GM23338 (cell line): Measurements from ENCODE around the gene MPRIP. TPM values are rescaled to one million over a fixed set of nuclear protein-coding genes. Genes with fewer than 3 reads are reported as not detected.

ENCODE experiments used
- ATAC-seq: fragments of 200-7000 bp; cut with Tn5 transposase; 3 replicates; pipeline ENCODE4 v1.9.1; 2020
- DNase-seq: peaks from one replicate; pipeline ENCODE4 v3.0.0-alpha.2; 2015; ENCODE audit warnings: low spot score
- H2AFZ ChIP-seq: fragments of 200-600 bp; sonication (generic); 2 replicates; pipeline ENCODE4 v1.8.0; 2016; ENCODE audit warnings: antibody characterized with exemption, mild to moderate bottlenecking, moderate library complexity
- H3F3A ChIP-seq: fragments of 200-600 bp; sonication (generic); replicated peaks from 2 replicates; pipeline ENCODE4 v1.8.0; 2017; ENCODE audit warnings: antibody characterized with exemption, mixed run types, low read depth
- H3K27ac ChIP-seq: fragments of 200-600 bp; sonication (generic); 2 replicates; pipeline ENCODE4 v1.6.1; 2016; ENCODE audit warnings: low read depth
- H3K27me3 ChIP-seq: fragments of 200-600 bp; sonication (generic); 2 replicates; pipeline ENCODE4 v1.8.0; 2016; ENCODE audit warnings: mild to moderate bottlenecking, mixed run types, moderate library complexity; ENCODE audit not compliant: insufficient read depth
- H3K36me3 ChIP-seq: fragments of 200-600 bp; sonication (generic); 2 replicates; pipeline ENCODE4 v1.8.0; 2016; ENCODE audit warnings: mild to moderate bottlenecking; ENCODE audit not compliant: insufficient read depth
- H3K4me1 ChIP-seq: fragments of 200-600 bp; sonication (generic); 2 replicates; pipeline ENCODE4 v1.8.0; 2016; ENCODE audit warnings: mild to moderate bottlenecking, moderate library complexity; ENCODE audit not compliant: insufficient read depth
- H3K4me2 ChIP-seq: fragments of 200-600 bp; sonication (generic); 2 replicates; pipeline ENCODE4 v1.7.1; 2017; ENCODE audit warnings: mixed run types
- H3K4me3 ChIP-seq: fragments of 200-600 bp; sonication (generic); 2 replicates; pipeline ENCODE4 v1.6.1; 2016; ENCODE audit warnings: mixed run types
- H3K79me2 ChIP-seq: fragments of 200-600 bp; sonication (generic); replicated peaks from 2 replicates; pipeline ENCODE4 v1.8.0; 2017; ENCODE audit warnings: mild to moderate bottlenecking; ENCODE audit not compliant: insufficient read depth
- H3K9me2 ChIP-seq: fragments of 200-600 bp; sonication (generic); 2 replicates; pipeline ENCODE4 v1.8.0; 2017; ENCODE audit not compliant: insufficient read depth
- H4K20me1 ChIP-seq: fragments of 200-600 bp; sonication (generic); replicated peaks from 2 replicates; pipeline ENCODE4 v1.8.0; 2017; ENCODE audit warnings: mild to moderate bottlenecking; ENCODE audit not compliant: insufficient read depth
- H3K27ac Mint-ChIP-seq: 2 replicates; pipeline ENCODE4 v1.8.0; 2020; ENCODE audit warnings: inconsistent platforms, mild to moderate bottlenecking, moderate library complexity, mixed read lengths
- H3K27me3 Mint-ChIP-seq: 3 replicates; pipeline ENCODE4 v1.8.0; 2022; ENCODE audit warnings: low read depth, mild to moderate bottlenecking, moderate library complexity, mixed read lengths, inconsistent platforms; ENCODE audit not compliant: insufficient read depth, poor library complexity
- H3K36me3 Mint-ChIP-seq: 3 replicates; pipeline ENCODE4 v1.8.0; 2021; ENCODE audit warnings: low read depth, mild to moderate bottlenecking, inconsistent platforms, moderate library complexity, mixed read lengths
- H3K4me1 Mint-ChIP-seq: 3 replicates; pipeline ENCODE4 v1.8.0; 2020; ENCODE audit warnings: mild to moderate bottlenecking, inconsistent platforms, mixed read lengths
- H3K4me3 Mint-ChIP-seq: 3 replicates; pipeline ENCODE4 v1.8.0; 2021; ENCODE audit warnings: moderate library complexity, mild to moderate bottlenecking, inconsistent platforms, mixed read lengths
- H3K9me3 Mint-ChIP-seq: 3 replicates; pipeline ENCODE4 v1.8.0; 2020; ENCODE audit warnings: moderate library complexity, mild to moderate bottlenecking, inconsistent platforms, mixed read lengths
- CREB1 ChIP-seq: fragments of 250-450 bp; sonication (Bioruptor Pico); IDR thresholded peaks from 2 replicates; pipeline ENCODE4 v1.5.0; 2020; ENCODE audit warnings: low read depth, mild to moderate bottlenecking, moderate library complexity
- EZH2 ChIP-seq: fragments of 200-600 bp; sonication (generic); IDR thresholded peaks from one replicate; pipeline ENCODE4 v1.8.0; 2017; ENCODE audit warnings: antibody characterized with exemption, mild to moderate bottlenecking, low read depth; ENCODE audit not compliant: unreplicated experiment
- EZH2phosphoT487 ChIP-seq: fragments of 200-600 bp; sonication (generic); IDR thresholded peaks from one replicate; pipeline ENCODE4 v1.8.1; 2018; ENCODE audit warnings: antibody characterized with exemption; ENCODE audit not compliant: unreplicated experiment
- JUNB ChIP-seq: IDR thresholded peaks from one replicate; pipeline ENCODE4 v1.6.1; 2016; ENCODE audit warnings: antibody characterized with exemption; ENCODE audit not compliant: unreplicated experiment
- NANOG ChIP-seq: IDR thresholded peaks from 2 replicates; pipeline ENCODE4 v1.6.1; 2016; ENCODE audit warnings: antibody characterized with exemption, borderline replicate concordance
- POLR2AphosphoS5 ChIP-seq: IDR thresholded peaks from 2 replicates; pipeline ENCODE4 v1.6.1; 2016; ENCODE audit warnings: antibody characterized with exemption, low read depth
- STAT1 ChIP-seq: IDR thresholded peaks from one replicate; pipeline ENCODE4 v1.6.1; 2016; ENCODE audit warnings: antibody characterized with exemption; ENCODE audit not compliant: unreplicated experiment
- ZNF114 ChIP-seq: fragments of 250-450 bp; sonication (Bioruptor Pico); IDR thresholded peaks from 2 replicates; pipeline ENCODE4 v1.5.0; 2020; ENCODE audit warnings: mild to moderate bottlenecking, moderate library complexity
- ZNF331 ChIP-seq: fragments of 250-450 bp; sonication (Bioruptor Pico); IDR thresholded peaks from 2 replicates; pipeline ENCODE4 v1.5.0; 2020; ENCODE audit warnings: low read depth, mild to moderate bottlenecking, moderate library complexity
- polyA plus RNA-seq: library from polyadenylated mRNA; unstranded; fragments of >200 nt; fragmentation: Nextera tagmentation; extraction: Ambion mirVana; gene quantifications from 2 replicates; pipeline ENCODE4 v1.2.1, GENCODE V29; 2016
- total RNA-seq: library from RNA; depleted of rRNA; stranded (reverse); fragments of >200 nt; shearing (Covaris generic); gene quantifications from 2 replicates; pipeline ENCODE4 v1.2.3, GENCODE V29; 2014
- TF ChIP-seq, protein P1 (sequence below): fragments of 250-450 bp; sonication (Bioruptor Pico); IDR thresholded peaks from 2 replicates; pipeline ENCODE4 v1.5.0; 2020; ENCODE audit warnings: mild to moderate bottlenecking, moderate library complexity
- TF ChIP-seq, protein P2 (sequence below), 2 experiments: fragments of 200-600 bp in 1 of 2; sonication (generic) in 1 of 2; conservative IDR thresholded peaks; 2 replicates each; pipeline versions ENCODE4 v1.5.1 to v1.6.1; 2016 to 2017; ENCODE audit warnings: antibody characterized with exemption in 2 of 2, low read depth in 2 of 2, mild to moderate bottlenecking in 2 of 2, moderate library complexity in 1 of 2
- TF ChIP-seq, protein P3 (sequence below): IDR thresholded peaks from 2 replicates; pipeline ENCODE4 v1.6.1; 2016; ENCODE audit warnings: antibody characterized with exemption
- TF ChIP-seq, protein P4 (sequence below): IDR thresholded peaks from one replicate; pipeline ENCODE4 v1.6.1; 2018; ENCODE audit warnings: antibody characterized with exemption; ENCODE audit not compliant: unreplicated experiment

Gene MPRIP
- total and polyA plus RNA-seq, 2 experiments from 2014 or later, result 39.3 to 113 TPM

DNA sequence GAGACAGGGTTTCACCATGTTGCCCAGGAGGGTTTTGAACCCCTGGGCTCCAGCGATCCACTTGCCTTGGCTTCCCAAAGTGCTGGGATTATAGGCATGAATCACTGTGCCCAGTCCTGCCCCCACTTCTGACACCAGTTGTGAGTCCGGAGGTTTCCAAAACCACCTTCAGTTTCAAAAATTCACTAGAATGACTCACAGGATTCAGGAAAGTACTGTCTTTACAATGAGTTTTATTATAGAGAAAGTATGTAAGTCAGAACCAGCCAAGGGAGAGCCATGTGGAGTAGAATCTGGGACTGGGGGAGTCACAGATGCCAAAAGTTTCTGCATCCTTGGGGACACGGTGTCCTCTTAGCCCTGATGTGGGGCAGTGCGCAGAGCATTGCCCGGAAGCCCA is 108.8 kb downstream of the MPRIP start:
- no peak overlapping the region for H3K27ac Mint-ChIP-seq
- Histone ChIP-seq H3K36me3 (no peaks in the 10 kb centered on the region), H4K20me1 (no peaks in the 10 kb centered on the region; the same call in 1 of the 2 replicates)

More for the DNA sequence above, 108.8 kb downstream of the MPRIP start:
- Histone ChIP-seq H3K27me3 (no peaks in the 10 kb centered on the region), H3K9me2 (no peaks in the 10 kb centered on the region), H3K27ac (no peak overlapping the region), H2AFZ (no peak overlapping the region), H3K4me3 (no peak overlapping the region), H3F3A (no peaks in the 10 kb centered on the region), H3K79me2 (no peaks in the 10 kb centered on the region), H3K4me1 (no peaks in the 10 kb centered on the region), H3K4me2 (no peak overlapping the region)
- no peak for DNase-seq
- no peak overlapping the region for H3K4me3 Mint-ChIP-seq
- TF ChIP-seq, protein P1, sequence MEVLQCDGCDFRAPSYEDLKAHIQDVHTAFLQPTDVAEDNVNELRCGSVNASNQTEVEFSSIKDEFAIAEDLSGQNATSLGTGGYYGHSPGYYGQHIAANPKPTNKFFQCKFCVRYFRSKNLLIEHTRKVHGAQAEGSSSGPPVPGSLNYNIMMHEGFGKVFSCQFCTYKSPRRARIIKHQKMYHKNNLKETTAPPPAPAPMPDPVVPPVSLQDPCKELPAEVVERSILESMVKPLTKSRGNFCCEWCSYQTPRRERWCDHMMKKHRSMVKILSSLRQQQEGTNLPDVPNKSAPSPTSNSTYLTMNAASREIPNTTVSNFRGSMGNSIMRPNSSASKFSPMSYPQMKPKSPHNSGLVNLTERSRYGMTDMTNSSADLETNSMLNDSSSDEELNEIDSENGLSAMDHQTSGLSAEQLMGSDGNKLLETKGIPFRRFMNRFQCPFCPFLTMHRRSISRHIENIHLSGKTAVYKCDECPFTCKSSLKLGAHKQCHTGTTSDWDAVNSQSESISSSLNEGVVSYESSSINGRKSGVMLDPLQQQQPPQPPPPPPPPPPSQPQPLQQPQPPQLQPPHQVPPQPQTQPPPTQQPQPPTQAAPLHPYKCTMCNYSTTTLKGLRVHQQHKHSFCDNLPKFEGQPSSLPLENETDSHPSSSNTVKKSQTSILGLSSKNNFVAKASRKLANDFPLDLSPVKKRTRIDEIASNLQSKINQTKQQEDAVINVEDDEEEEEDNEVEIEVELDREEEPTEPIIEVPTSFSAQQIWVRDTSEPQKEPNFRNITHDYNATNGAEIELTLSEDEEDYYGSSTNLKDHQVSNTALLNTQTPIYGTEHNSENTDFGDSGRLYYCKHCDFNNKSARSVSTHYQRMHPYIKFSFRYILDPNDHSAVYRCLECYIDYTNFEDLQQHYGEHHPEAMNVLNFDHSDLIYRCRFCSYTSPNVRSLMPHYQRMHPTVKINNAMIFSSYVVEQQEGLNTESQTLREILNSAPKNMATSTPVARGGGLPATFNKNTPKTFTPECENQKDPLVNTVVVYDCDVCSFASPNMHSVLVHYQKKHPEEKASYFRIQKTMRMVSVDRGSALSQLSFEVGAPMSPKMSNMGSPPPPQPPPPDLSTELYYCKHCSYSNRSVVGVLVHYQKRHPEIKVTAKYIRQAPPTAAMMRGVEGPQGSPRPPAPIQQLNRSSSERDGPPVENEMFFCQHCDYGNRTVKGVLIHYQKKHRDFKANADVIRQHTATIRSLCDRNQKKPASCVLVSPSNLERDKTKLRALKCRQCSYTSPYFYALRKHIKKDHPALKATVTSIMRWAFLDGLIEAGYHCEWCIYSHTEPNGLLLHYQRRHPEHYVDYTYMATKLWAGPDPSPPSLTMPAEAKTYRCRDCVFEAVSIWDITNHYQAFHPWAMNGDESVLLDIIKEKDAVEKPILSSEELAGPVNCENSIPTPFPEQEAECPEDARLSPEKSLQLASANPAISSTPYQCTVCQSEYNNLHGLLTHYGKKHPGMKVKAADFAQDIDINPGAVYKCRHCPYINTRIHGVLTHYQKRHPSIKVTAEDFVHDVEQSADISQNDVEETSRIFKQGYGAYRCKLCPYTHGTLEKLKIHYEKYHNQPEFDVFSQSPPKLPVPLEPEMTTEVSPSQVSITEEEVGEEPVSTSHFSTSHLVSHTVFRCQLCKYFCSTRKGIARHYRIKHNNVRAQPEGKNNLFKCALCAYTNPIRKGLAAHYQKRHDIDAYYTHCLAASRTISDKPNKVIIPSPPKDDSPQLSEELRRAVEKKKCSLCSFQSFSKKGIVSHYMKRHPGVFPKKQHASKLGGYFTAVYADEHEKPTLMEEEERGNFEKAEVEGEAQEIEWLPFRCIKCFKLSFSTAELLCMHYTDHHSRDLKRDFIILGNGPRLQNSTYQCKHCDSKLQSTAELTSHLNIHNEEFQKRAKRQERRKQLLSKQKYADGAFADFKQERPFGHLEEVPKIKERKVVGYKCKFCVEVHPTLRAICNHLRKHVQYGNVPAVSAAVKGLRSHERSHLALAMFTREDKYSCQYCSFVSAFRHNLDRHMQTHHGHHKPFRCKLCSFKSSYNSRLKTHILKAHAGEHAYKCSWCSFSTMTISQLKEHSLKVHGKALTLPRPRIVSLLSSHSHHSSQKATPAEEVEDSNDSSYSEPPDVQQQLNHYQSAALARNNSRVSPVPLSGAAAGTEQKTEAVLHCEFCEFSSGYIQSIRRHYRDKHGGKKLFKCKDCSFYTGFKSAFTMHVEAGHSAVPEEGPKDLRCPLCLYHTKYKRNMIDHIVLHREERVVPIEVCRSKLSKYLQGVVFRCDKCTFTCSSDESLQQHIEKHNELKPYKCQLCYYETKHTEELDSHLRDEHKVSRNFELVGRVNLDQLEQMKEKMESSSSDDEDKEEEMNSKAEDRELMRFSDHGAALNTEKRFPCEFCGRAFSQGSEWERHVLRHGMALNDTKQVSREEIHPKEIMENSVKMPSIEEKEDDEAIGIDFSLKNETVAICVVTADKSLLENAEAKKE (CRISPR knock-in tag), result no peak
- TF ChIP-seq ZNF114 (no peak), EZH2 (no peak), STAT1 (no peak), NANOG (no peak), CREB1 (no peak), EZH2phosphoT487 (no peak), POLR2AphosphoS5 (no peak), ZNF331 (CRISPR knock-in tag) (no peak), JUNB (no peak)
- TF ChIP-seq, protein P2, sequence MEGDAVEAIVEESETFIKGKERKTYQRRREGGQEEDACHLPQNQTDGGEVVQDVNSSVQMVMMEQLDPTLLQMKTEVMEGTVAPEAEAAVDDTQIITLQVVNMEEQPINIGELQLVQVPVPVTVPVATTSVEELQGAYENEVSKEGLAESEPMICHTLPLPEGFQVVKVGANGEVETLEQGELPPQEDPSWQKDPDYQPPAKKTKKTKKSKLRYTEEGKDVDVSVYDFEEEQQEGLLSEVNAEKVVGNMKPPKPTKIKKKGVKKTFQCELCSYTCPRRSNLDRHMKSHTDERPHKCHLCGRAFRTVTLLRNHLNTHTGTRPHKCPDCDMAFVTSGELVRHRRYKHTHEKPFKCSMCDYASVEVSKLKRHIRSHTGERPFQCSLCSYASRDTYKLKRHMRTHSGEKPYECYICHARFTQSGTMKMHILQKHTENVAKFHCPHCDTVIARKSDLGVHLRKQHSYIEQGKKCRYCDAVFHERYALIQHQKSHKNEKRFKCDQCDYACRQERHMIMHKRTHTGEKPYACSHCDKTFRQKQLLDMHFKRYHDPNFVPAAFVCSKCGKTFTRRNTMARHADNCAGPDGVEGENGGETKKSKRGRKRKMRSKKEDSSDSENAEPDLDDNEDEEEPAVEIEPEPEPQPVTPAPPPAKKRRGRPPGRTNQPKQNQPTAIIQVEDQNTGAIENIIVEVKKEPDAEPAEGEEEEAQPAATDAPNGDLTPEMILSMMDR (conservative IDR thresholded peaks at IDR 0.05; ENCODE audit: low read depth in 2 of 2), result no peak
- TF ChIP-seq, protein P3, sequence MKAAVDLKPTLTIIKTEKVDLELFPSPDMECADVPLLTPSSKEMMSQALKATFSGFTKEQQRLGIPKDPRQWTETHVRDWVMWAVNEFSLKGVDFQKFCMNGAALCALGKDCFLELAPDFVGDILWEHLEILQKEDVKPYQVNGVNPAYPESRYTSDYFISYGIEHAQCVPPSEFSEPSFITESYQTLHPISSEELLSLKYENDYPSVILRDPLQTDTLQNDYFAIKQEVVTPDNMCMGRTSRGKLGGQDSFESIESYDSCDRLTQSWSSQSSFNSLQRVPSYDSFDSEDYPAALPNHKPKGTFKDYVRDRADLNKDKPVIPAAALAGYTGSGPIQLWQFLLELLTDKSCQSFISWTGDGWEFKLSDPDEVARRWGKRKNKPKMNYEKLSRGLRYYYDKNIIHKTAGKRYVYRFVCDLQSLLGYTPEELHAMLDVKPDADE, result no peak
- TF ChIP-seq, protein P4, sequence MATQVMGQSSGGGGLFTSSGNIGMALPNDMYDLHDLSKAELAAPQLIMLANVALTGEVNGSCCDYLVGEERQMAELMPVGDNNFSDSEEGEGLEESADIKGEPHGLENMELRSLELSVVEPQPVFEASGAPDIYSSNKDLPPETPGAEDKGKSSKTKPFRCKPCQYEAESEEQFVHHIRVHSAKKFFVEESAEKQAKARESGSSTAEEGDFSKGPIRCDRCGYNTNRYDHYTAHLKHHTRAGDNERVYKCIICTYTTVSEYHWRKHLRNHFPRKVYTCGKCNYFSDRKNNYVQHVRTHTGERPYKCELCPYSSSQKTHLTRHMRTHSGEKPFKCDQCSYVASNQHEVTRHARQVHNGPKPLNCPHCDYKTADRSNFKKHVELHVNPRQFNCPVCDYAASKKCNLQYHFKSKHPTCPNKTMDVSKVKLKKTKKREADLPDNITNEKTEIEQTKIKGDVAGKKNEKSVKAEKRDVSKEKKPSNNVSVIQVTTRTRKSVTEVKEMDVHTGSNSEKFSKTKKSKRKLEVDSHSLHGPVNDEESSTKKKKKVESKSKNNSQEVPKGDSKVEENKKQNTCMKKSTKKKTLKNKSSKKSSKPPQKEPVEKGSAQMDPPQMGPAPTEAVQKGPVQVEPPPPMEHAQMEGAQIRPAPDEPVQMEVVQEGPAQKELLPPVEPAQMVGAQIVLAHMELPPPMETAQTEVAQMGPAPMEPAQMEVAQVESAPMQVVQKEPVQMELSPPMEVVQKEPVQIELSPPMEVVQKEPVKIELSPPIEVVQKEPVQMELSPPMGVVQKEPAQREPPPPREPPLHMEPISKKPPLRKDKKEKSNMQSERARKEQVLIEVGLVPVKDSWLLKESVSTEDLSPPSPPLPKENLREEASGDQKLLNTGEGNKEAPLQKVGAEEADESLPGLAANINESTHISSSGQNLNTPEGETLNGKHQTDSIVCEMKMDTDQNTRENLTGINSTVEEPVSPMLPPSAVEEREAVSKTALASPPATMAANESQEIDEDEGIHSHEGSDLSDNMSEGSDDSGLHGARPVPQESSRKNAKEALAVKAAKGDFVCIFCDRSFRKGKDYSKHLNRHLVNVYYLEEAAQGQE, result no peak
- no peaks in the 10 kb centered on the region for H3K27me3 Mint-ChIP-seq
- H3K4me1 Mint-ChIP-seq, result no peaks in the 10 kb centered on the region
- peaks cover 37% of the 10 kb centered on the region for H3K36me3 Mint-ChIP-seq
- no peaks in the 10 kb centered on the region for H3K9me3 Mint-ChIP-seq
- no peak for ATAC-seq
